Gastrocnemius medialis (tissue), 4 donors: ENCODE measurements around the gene PHF20.

ENCODE experiments used
- POLR2A ChIP-seq, 2 donors: fragments of 450-650 bp; IDR thresholded peaks; one replicate each; pipeline ENCODE4 v1.6.1; 2017; ENCODE audit warnings: antibody characterized with exemption in 2 of 2, mild to moderate bottlenecking in 2 of 2, moderate library complexity in 2 of 2
- TF ChIP-seq, protein P1 (sequence below), 5 experiments: fragments of 450-650 bp in 3 of 5; fragments of 200-600 bp in 2 of 5; sonication (generic) in 2 of 5; IDR thresholded peaks in 4 of 5; conservative IDR thresholded peaks in 1 of 5; 1 replicate in 4 of 5; 2 replicates in 1 of 5; pipeline ENCODE4 v1.5.1; 2016 to 2019; ENCODE audit warnings: antibody characterized with exemption in 5 of 5, mild to moderate bottlenecking in 3 of 5, moderate library complexity in 3 of 5

DNA sequence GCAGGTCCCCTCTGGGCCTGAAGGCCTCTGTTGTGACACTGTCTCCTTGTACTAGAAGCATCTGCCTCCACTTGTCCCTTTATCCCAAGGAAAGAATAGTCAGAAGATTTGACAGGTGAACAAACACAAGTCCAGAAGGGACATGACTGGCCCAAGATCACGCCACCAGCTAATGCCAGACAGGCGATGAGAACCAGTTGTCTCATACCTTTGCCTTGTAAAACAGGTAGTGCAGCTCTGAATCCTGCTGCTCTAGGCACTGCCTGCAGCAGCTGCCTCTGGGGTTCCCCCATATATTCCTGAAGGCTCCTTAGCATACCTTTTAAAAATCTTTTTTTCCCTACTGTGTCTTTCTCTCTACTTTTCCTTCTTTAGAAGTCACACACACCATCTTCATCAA lies 157.5 kb downstream of the PHF20 start:
- TF ChIP-seq, protein P1, sequence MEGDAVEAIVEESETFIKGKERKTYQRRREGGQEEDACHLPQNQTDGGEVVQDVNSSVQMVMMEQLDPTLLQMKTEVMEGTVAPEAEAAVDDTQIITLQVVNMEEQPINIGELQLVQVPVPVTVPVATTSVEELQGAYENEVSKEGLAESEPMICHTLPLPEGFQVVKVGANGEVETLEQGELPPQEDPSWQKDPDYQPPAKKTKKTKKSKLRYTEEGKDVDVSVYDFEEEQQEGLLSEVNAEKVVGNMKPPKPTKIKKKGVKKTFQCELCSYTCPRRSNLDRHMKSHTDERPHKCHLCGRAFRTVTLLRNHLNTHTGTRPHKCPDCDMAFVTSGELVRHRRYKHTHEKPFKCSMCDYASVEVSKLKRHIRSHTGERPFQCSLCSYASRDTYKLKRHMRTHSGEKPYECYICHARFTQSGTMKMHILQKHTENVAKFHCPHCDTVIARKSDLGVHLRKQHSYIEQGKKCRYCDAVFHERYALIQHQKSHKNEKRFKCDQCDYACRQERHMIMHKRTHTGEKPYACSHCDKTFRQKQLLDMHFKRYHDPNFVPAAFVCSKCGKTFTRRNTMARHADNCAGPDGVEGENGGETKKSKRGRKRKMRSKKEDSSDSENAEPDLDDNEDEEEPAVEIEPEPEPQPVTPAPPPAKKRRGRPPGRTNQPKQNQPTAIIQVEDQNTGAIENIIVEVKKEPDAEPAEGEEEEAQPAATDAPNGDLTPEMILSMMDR (IDR thresholded peaks at IDR 0.05 in 4 of 5, conservative IDR thresholded peaks at IDR 0.05 in 1 of 5): no peak
- TF ChIP-seq POLR2A (IDR thresholded peaks at IDR 0.05): no peak
